SK-N-SH (cell line): ENCODE data around the gene VPS4B. TPM values are rescaled to one million over a fixed set of nuclear protein-coding genes. Genes with fewer than 3 reads are reported as not detected.

Source experiments
- CTCF ChIA-PET: fragments of 300-600, 350-600 bp; formaldehyde crosslinking; extraction: SDS; loops from one replicate; lab custom pipeline; 2021; lab: Yijun Ruan, JAX
- POLR2A ChIA-PET: fragments of 350-600 bp; sonication (Branson Sonifier 250); formaldehyde crosslinking; extraction: SDS; loops from one replicate; lab custom pipeline; 2020; ENCODE audit warnings: antibody characterized with exemption, inconsistent platforms; lab: Yijun Ruan, JAX
- DNase-seq: peaks from one replicate; pipeline ENCODE4 v3.0.0; 2012
- H2AFZ ChIP-seq: fragments of 200-600 bp; sonication (generic); 2 replicates; pipeline ENCODE4 v1.8.1; 2016; ENCODE audit warnings: antibody characterized with exemption, mild to moderate bottlenecking, low read depth
- H3F3A ChIP-seq: fragments of 200-600 bp; sonication (generic); replicated peaks from 2 replicates; pipeline ENCODE3; 2016; ENCODE audit warnings: antibody characterized with exemption, mild to moderate bottlenecking; ENCODE audit not compliant: insufficient read depth
- H3K27ac ChIP-seq, 2 experiments: fragments of 200-500 bp in 1 of 2; fragments of 200-600 bp in 1 of 2; sonication (Bioruptor generic) in 1 of 2; sonication (generic), shearing (Covaris generic) in 1 of 2; 2 replicates each; pipeline versions ENCODE4 v1.5.1 to v1.6.1; 2014 to 2016; ENCODE audit warnings: low read depth in 2 of 2, inconsistent platforms in 1 of 2, low read length in 1 of 2, mild to moderate bottlenecking in 1 of 2, mixed read lengths in 1 of 2
- H3K27me3 ChIP-seq: fragments of 200-600 bp; sonication (generic), shearing (Covaris generic); 2 replicates; pipeline ENCODE4 v1.6.1; 2016; ENCODE audit warnings: mixed run types; ENCODE audit not compliant: insufficient read depth
- H3K36me3 ChIP-seq, 2 experiments: fragments of 200-500 bp in 1 of 2; fragments of 200-600 bp in 1 of 2; sonication (Bioruptor generic) in 1 of 2; sonication (generic) in 1 of 2; replicated peaks in 1 of 2; 2 replicates each; pipeline versions ENCODE3 to v1.5.1; 2014 to 2016; ENCODE audit warnings: low read length in 1 of 2, mild to moderate bottlenecking in 1 of 2; ENCODE audit not compliant: insufficient read depth in 2 of 2, control insufficient read depth in 1 of 2
- H3K4me1 ChIP-seq, 2 experiments: fragments of 200-500 bp in 1 of 2; fragments of 200-600 bp in 1 of 2; sonication (Bioruptor generic) in 1 of 2; sonication (generic), shearing (Covaris generic) in 1 of 2; 2 replicates each; pipeline versions ENCODE4 v1.5.1 to v1.6.1; 2014 to 2016; ENCODE audit warnings: low read depth in 1 of 2, low read length in 1 of 2, mixed run types in 1 of 2; ENCODE audit not compliant: insufficient read depth in 2 of 2, control insufficient read depth in 1 of 2
- H3K4me2 ChIP-seq: fragments of 200-600 bp; sonication (generic), shearing (Covaris generic); 2 replicates; pipeline ENCODE4 v1.6.1; 2017; ENCODE audit warnings: mixed run types
- H3K4me3 ChIP-seq, 2 experiments: fragments of 200-500 bp in 1 of 2; fragments of 200-600 bp in 1 of 2; sonication (Bioruptor generic) in 1 of 2; sonication (generic), shearing (Covaris generic) in 1 of 2; 2 replicates each; pipeline versions ENCODE4 v1.5.1 to v1.8.1; 2014 to 2016; ENCODE audit warnings: low read depth in 2 of 2, inconsistent platforms in 1 of 2, low read length in 1 of 2, mild to moderate bottlenecking in 1 of 2, mixed read lengths in 1 of 2, moderate library complexity in 1 of 2
- H3K79me2 ChIP-seq: fragments of 200-600 bp; sonication (generic); 2 replicates; pipeline ENCODE4 v1.8.1; 2017; ENCODE audit warnings: mild to moderate bottlenecking; ENCODE audit not compliant: insufficient read depth
- H3K9ac ChIP-seq: fragments of 200-600 bp; sonication (generic); 2 replicates; pipeline ENCODE4 v1.6.1; 2017; ENCODE audit warnings: mixed run types
- H3K9me2 ChIP-seq: fragments of 200-600 bp; sonication (generic); 2 replicates; pipeline ENCODE4 v1.6.1; 2017; ENCODE audit warnings: mixed run types
- H3K9me3 ChIP-seq: fragments of 200-600 bp; sonication (generic); 2 replicates; pipeline ENCODE4 v1.6.1; 2017; ENCODE audit warnings: mixed run types, mild to moderate bottlenecking, moderate library complexity
- H4K20me1 ChIP-seq: fragments of 200-600 bp; sonication (generic); 2 replicates; pipeline ENCODE4 v1.6.1; 2017; ENCODE audit warnings: mild to moderate bottlenecking, mixed run types; ENCODE audit not compliant: insufficient read depth
- ELF1 ChIP-seq: IDR thresholded peaks from 2 replicates; pipeline ENCODE4 v1.4.0; 2012
- EP300 ChIP-seq, 2 experiments: IDR thresholded peaks; 2 replicates each; pipeline versions ENCODE4 v1.4.0 to v1.6.1; 2012; ENCODE audit warnings: borderline replicate concordance in 1 of 2, low read depth in 1 of 2, low read length in 1 of 2
- EZH2phosphoT487 ChIP-seq: fragments of 200-600 bp; sonication (generic); IDR thresholded peaks from 2 replicates; pipeline ENCODE4 v1.6.1; 2017; ENCODE audit warnings: low read depth, mixed run types, mild to moderate bottlenecking, antibody characterized with exemption, moderate library complexity, borderline replicate concordance
- FOSL2 ChIP-seq: IDR thresholded peaks from 2 replicates; pipeline ENCODE4 v1.4.0; 2012; ENCODE audit warnings: low read depth, mild to moderate bottlenecking, moderate library complexity, borderline replicate concordance
- FOXM1 ChIP-seq: IDR thresholded peaks from 2 replicates; pipeline ENCODE4 v1.4.0; 2012; ENCODE audit warnings: low read depth, mild to moderate bottlenecking
- GATA2 ChIP-seq: sonication (generic); formaldehyde crosslinking; IDR thresholded peaks from 2 replicates; pipeline ENCODE4 v1.5.0; 2020; ENCODE audit warnings: mild to moderate bottlenecking, missing genetic modification reagents
- JUND ChIP-seq: IDR thresholded peaks from 2 replicates; pipeline ENCODE4 v1.4.0; 2012
- MEF2A ChIP-seq: IDR thresholded peaks from 2 replicates; pipeline ENCODE4 v1.4.0; 2012; ENCODE audit warnings: low read depth, borderline replicate concordance
- NFIC ChIP-seq: IDR thresholded peaks from 2 replicates; pipeline ENCODE4 v1.4.0; 2012; ENCODE audit warnings: borderline replicate concordance
- POLR2AphosphoS5 ChIP-seq: IDR thresholded peaks from 2 replicates; pipeline ENCODE4 v1.6.1; 2012; ENCODE audit warnings: low read depth, low read length
- RAD21 ChIP-seq: IDR thresholded peaks from 2 replicates; pipeline ENCODE4 v1.6.1; 2012; ENCODE audit warnings: mild to moderate bottlenecking, low read length
- RCOR1 ChIP-seq: fragments of 150-350 bp; IDR thresholded peaks from 2 replicates; pipeline ENCODE4 v1.6.1; 2017; ENCODE audit warnings: antibody characterized with exemption, low read length
- RXRA ChIP-seq: IDR thresholded peaks from 2 replicates; pipeline ENCODE4 v1.4.0; 2012; ENCODE audit warnings: low read depth, mild to moderate bottlenecking, borderline replicate concordance
- SMC3 ChIP-seq: IDR thresholded peaks from 2 replicates; pipeline ENCODE4 v1.6.1; 2012; ENCODE audit warnings: low read depth, low read length, improper control_type of control experiment
- TAF1 ChIP-seq: IDR thresholded peaks from 2 replicates; pipeline ENCODE4 v1.6.1; 2012; ENCODE audit warnings: low read depth, mild to moderate bottlenecking, low read length, moderate library complexity, borderline replicate concordance
- TEAD4 ChIP-seq: IDR thresholded peaks from 2 replicates; pipeline ENCODE4 v1.4.0; 2012; ENCODE audit warnings: mild to moderate bottlenecking, borderline replicate concordance; ENCODE audit not compliant: insufficient read depth
- WGBS: methylation state at CpG from one replicate; pipeline ENCODE4 v1.1.6; 2017; ENCODE audit warnings: low lambda C conversion rate; 5-methylcytosine and 5-hydroxymethylcytosine counted together
- polyA plus RNA-seq, 3 experiments: library from polyadenylated mRNA; depleted of rRNA; stranded (reverse); fragments of >200 nt; gene quantifications; 2 replicates each; pipeline ENCODE4 v1.2.3, GENCODE V29; 2012
- TF ChIP-seq, protein P1 (sequence below): IDR thresholded peaks from 2 replicates; pipeline ENCODE4 v1.4.0; 2012; ENCODE audit warnings: low read depth, borderline replicate concordance
- TF ChIP-seq, protein P2 (sequence below): IDR thresholded peaks from 2 replicates; pipeline ENCODE4; 2012
- TF ChIP-seq, protein P3 (sequence below): IDR thresholded peaks from 2 replicates; pipeline ENCODE4 v1.4.0; 2012; ENCODE audit warnings: low read depth
- TF ChIP-seq, protein P4 (sequence below): fragments of 150-350 bp; IDR thresholded peaks from 2 replicates; pipeline ENCODE4 v1.6.1; 2017; ENCODE audit warnings: antibody characterized with exemption, low read length, low read depth, borderline replicate concordance
- TF ChIP-seq, protein P5 (sequence below): fragments of 200-600 bp; sonication (generic); IDR thresholded peaks from 2 replicates; pipeline ENCODE4 v1.6.1; 2017; ENCODE audit warnings: antibody characterized with exemption, mild to moderate bottlenecking, moderate library complexity

VPS4B gene
- polyA plus RNA-seq, 1 of the 3 experiments (the other 2 are of a cell fraction): 15.0 TPM

DNA sequence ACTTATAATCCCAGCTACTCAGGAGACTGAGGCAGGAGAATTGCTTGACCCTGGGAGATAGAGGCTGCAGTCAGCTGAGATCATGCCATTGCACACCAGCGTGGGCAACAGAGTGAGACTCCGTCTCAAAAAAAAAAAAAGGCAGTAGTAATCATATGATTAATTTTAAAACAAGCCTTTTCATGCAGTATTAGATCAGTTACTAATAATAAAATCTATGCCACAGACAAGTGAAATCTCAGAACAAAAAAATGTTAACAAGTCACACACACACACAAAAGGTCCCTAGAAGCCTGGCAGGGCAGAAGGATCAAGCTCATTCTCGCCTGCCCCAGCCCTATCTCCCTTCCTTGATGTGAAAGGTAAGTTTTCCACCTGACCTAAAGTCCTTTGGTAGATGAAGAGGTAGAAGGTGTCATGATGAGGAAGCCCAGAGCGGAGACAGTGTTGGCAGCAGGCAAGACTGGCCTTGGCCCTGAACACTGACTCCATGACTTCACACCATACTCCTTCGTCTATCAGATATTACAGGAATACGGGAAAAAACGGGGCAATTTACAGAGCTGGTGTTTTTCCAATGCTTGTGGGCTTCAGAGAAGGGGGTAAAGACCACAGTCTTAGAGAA lies 65.9 kb downstream of the VPS4B start:
- Histone ChIP-seq H3K27me3 (no peaks in the 10 kb centered on the region), H3K4me1 (no peaks in the 10 kb centered on the region), H3K9me3 (no peaks in the 10 kb centered on the region), H2AFZ (no peak overlapping the region), H3K79me2 (no peaks in the 10 kb centered on the region; the same call in none of the 2 replicates), H4K20me1 (no peaks in the 10 kb centered on the region), H3K36me3 (peaks cover 49 to 67% of the 10 kb centered on the region in 2 experiments), H3K9ac (no peak overlapping the region), H3K9me2 (no peaks in the 10 kb centered on the region), H3K4me3 (no peak overlapping the region), H3F3A (peaks cover 4% of the 10 kb centered on the region), H3K4me2 (no peak overlapping the region), H3K27ac (no peak overlapping the region)
- DNase-seq: no peak
- no peak for TF ChIP-seq EP300 (IDR thresholded peaks at IDR 0.05; ENCODE audit: borderline replicate concordance in 1 of 2, low read depth in 1 of 2, low read length in 1 of 2)
- no peak for TF ChIP-seq RAD21
- TF ChIP-seq, protein P1, sequence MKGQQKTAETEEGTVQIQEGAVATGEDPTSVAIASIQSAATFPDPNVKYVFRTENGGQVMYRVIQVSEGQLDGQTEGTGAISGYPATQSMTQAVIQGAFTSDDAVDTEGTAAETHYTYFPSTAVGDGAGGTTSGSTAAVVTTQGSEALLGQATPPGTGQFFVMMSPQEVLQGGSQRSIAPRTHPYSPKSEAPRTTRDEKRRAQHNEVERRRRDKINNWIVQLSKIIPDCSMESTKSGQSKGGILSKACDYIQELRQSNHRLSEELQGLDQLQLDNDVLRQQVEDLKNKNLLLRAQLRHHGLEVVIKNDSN: no peak
- no peak for TF ChIP-seq ELF1
- TF ChIP-seq, protein P2, sequence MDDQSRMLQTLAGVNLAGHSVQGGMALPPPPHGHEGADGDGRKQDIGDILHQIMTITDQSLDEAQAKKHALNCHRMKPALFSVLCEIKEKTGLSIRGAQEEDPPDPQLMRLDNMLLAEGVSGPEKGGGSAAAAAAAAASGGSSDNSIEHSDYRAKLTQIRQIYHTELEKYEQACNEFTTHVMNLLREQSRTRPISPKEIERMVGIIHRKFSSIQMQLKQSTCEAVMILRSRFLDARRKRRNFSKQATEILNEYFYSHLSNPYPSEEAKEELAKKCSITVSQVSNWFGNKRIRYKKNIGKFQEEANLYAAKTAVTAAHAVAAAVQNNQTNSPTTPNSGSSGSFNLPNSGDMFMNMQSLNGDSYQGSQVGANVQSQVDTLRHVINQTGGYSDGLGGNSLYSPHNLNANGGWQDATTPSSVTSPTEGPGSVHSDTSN: no peak
- TF ChIP-seq, protein P3, sequence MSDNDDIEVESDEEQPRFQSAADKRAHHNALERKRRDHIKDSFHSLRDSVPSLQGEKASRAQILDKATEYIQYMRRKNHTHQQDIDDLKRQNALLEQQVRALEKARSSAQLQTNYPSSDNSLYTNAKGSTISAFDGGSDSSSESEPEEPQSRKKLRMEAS: no peak
- no peak for TF ChIP-seq RXRA
- TF ChIP-seq JUND: no peak
- TF ChIP-seq, protein P4, sequence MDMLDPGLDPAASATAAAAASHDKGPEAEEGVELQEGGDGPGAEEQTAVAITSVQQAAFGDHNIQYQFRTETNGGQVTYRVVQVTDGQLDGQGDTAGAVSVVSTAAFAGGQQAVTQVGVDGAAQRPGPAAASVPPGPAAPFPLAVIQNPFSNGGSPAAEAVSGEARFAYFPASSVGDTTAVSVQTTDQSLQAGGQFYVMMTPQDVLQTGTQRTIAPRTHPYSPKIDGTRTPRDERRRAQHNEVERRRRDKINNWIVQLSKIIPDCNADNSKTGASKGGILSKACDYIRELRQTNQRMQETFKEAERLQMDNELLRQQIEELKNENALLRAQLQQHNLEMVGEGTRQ: no peak
- no peak for TF ChIP-seq TEAD4
- TF ChIP-seq RCOR1: no peak
- no peak for TF ChIP-seq GATA2 (CRISPR knock-in tag)
- no peak for TF ChIP-seq POLR2AphosphoS5
- TF ChIP-seq EZH2phosphoT487: no peak
- POLR2A ChIA-PET: interaction anchor here (1.2 kb wide), 1 partner anchor 11 kb away, joined by 3 read pairs; the partner anchor contains the start of gene KDSR
- CTCF ChIA-PET: interaction anchor here (0.6 to 1.6 kb wide), 3 partner anchors 82 to 641 kb away, joined by 3 to 8 read pairs (median 3); no protein-coding TSS in a partner anchor
- WGBS: 85% methylated on average over 7 of the region's 7 CpGs

DNA sequence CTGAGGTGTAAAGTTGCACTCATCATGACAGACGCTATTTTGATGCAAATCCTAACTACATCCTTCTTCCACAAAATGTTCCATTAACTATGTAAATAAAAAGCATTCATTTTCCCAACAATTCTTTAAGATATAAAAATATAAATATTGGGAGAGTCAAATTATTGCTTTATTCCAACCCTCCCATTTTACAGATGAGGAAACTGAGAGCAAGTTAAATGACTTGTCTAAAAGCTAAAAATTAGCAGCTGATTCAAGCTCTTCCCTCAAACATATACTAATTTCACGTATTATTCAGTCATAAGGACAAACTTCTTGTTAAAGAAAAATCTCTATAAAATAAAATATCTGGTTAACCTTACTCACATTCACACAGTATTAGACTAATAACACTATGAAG lies 72.0 kb downstream of the VPS4B start:
- Histone ChIP-seq H3K4me1 (peaks cover 0 to 7% of the 10 kb centered on the region in 2 experiments; a peak in 1 of 4 replicates), H3K9me3 (no peaks in the 10 kb centered on the region), H3K4me3 (no peak overlapping the region), H3K27me3 (no peaks in the 10 kb centered on the region), H3K79me2 (no peaks in the 10 kb centered on the region; the same call in 1 of the 2 replicates), H3K9ac (no peak overlapping the region), H3F3A (peaks cover 3% of the 10 kb centered on the region), H3K4me2 (no peak overlapping the region), H3K36me3 (peaks cover 62 to 65% of the 10 kb centered on the region in 2 experiments), H2AFZ (no peak overlapping the region), H4K20me1 (no peaks in the 10 kb centered on the region), H3K27ac (no peak overlapping the region), H3K9me2 (no peaks in the 10 kb centered on the region)
- ChIA-PET POLR2A (no interaction called here), CTCF (interaction anchor here (1.0 to 4.9 kb wide), 3 partner anchors 10 to 28 kb away, joined by 3 to 34 read pairs (median 5); no protein-coding TSS in a partner anchor)
- 50% methylated on average over 2 of the region's 2 CpGs for WGBS
- DNase-seq: no peak
- TF ChIP-seq MEF2A (no peak), FOXM1 (no peak), POLR2AphosphoS5 (no peak), TAF1 (no peak), TEAD4 (no peak), EZH2phosphoT487 (no peak), FOSL2 (no peak), NFIC (no peak), SMC3 (no peak)
- TF ChIP-seq, protein P4: no peak
- TF ChIP-seq, protein P5, sequence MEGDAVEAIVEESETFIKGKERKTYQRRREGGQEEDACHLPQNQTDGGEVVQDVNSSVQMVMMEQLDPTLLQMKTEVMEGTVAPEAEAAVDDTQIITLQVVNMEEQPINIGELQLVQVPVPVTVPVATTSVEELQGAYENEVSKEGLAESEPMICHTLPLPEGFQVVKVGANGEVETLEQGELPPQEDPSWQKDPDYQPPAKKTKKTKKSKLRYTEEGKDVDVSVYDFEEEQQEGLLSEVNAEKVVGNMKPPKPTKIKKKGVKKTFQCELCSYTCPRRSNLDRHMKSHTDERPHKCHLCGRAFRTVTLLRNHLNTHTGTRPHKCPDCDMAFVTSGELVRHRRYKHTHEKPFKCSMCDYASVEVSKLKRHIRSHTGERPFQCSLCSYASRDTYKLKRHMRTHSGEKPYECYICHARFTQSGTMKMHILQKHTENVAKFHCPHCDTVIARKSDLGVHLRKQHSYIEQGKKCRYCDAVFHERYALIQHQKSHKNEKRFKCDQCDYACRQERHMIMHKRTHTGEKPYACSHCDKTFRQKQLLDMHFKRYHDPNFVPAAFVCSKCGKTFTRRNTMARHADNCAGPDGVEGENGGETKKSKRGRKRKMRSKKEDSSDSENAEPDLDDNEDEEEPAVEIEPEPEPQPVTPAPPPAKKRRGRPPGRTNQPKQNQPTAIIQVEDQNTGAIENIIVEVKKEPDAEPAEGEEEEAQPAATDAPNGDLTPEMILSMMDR: no peak
